A549 treated with AZD9567 at 1 μM for 4 hours (cell line): ENCODE data around the gene FNIP1. TPM values are rescaled to one million over a fixed set of nuclear protein-coding genes. Genes with fewer than 3 reads are reported as not detected.

Experiments used
- total RNA-seq: library from RNA; stranded (reverse); fragments of 200-300 nt; extraction: Qiagen RNA extraction; gene quantifications from 5 replicates; pipeline ENCODE4 v1.2.3, GENCODE V29; 2022; ENCODE audit not compliant: insufficient read depth

FNIP1 gene
- 11.1 to 14.3 TPM (median 12.6 TPM) in 5 replicates for total RNA-seq

DNA sequence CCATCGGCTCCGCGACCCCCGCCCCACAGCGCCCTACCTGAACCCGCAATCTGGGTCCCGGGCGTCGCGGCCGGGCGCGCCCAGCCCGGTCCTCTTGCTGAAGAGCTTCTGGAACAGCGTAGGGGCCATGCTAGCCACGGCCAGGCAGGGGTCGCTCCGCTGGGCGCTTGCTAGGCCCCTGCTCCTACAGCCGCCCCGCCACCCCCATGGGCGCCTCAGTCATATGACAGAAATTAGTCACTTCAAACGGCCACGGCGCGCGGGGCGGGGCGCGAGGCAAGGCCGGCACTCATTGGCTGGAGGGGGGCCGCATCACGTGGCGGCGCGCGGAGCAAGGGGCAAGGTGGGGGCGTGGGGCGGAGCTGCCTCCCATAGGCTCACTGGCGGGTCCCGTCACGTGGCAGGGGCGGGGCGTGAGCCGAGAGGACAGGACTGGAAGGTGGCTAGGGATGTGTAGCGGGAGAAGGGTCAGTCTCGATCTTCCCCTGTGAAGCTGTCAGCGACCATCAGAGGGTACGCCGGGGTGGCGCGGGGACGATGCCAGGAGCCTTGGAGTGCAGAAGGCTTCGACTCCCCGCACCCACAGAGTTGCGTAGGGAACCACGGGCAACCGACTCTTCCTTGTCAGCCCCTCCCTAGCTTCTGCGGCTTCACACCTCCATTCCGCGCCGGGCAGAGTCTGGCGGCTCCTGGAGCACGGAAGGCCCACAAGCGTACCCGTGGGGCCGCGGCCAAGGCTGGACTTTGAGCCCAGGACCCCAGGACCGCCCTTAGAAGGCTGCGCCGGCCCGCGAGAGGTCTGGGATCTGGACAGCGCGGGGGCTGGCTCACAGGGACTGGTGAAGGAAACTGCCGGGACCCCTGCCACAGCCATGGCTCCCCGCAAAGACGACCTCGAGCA lies at the start of gene FNIP1:
FNIP1 (minus strand) TSS at position 225 of the 901 bp plus-strand sequence; CDS start at position 129, 96 bp downstream.

DNA sequence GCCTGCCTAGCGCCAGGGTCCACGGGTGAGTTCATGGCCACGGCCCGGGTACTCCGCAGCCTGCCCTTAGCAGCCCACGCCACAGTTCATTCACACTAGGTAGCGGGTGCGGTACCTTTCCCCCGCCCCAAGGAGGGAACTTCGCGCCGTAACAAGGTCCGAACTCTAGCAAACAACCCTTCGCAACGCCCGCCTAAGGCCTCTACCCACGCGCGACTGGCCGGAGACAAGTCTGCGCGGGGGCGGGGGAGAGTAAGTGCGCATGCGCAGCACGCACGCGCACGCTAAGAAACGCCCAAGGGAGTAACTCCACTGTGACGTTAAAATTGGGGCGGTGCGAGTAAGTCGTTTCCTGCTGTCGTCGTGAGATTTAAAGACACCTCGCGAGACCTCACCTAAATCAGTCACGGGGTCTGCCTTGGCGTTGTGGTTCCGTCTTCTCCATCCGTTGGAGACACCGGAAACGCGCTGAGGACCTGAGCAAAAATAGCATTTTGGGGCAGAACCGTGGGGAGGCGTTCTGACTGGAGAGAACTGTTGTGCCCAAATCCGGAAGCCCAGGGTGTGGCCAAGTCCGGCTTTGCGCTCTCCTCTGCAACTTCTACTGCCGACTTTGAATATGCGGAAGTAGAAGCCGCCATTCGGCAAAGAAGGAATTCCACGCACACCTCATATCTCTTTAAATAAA lies 161.7 kb downstream of the FNIP1 start, which contains the start of gene RAPGEF6:
RAPGEF6 (minus strand) TSS at position 234 of the 688 bp plus-strand sequence; CDS start at position 35, 199 bp downstream.

Other genes with a start within 250 kb of the FNIP1 start
- gene RAPGEF6, start 161.8 kb downstream of the FNIP1 start, total RNA-seq: 7.9 to 10.3 TPM (median 9.8 TPM) in 5 replicates
- gene MEIKIN, start 148.6 kb upstream of the FNIP1 start, total RNA-seq: not detected in 5 replicates
- gene ACSL6, start 214.6 kb upstream of the FNIP1 start, total RNA-seq: 0.03 to 0.07 TPM (median 0.05 TPM) in 4 of 5 replicates, not detected in the other